ENCODE results near the gene HOXC10. TPM values are rescaled to one million over a fixed set of nuclear protein-coding genes. Genes with fewer than 3 reads are reported as not detected.

HOXC10 gene
- total RNA-seq, 2 donors from 2014 or later, result not detected

DNA sequence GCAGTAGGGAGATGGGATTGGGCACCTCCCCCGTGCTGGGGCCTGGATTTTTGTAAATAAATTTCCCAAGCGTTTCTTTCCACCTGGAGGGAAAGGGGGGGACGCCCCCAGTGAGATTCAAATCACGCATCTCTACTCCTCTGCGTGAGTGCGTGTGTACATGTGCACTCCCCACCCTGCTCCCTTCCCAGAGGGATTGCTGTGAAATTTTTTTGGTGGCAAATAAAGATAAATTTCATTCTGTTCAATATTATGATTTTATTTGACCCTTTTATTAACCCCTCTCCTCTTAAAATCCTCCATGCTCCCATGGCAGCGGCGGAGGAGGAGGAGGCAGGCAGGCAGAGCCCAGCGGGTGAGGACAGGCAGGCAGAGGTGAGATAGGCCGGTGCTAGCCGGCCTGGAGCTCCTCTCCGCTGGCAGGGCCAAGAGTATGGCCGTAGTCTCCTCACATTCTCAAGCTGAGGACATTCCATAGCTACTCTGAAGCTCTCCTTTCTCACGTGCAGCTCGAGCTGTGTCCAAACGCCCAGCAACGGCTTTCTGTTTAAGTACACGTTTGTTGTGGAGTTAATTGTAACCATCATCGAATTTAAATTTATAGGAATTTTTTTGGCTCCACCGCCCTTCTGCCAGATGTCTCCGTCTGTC, 8.6 kb upstream of the HOXC10 start:
- Mint-ChIP-seq H3K9me3 (peaks cover 16% of the 10 kb centered on the region), H3K27ac (no peak overlapping the region), H3K36me3 (ENCODE audit: low read depth) (no peaks in the 10 kb centered on the region), H3K4me3 (no peak overlapping the region), H3K4me1 (peaks cover 15% of the 10 kb centered on the region), H3K27me3 (ENCODE audit: insufficient read depth) (peaks cover 100% of the 10 kb centered on the region)
- Histone ChIP-seq H3K4me3 (ENCODE audit: low read length) (no peak overlapping the region), H3K9me3 (ENCODE audit: control insufficient read depth, low read length) (peaks cover 7% of the 10 kb centered on the region), H3K36me3 (ENCODE audit: control insufficient read depth, insufficient read depth, low read length) (no peaks in the 10 kb centered on the region), H3K4me1 (ENCODE audit: control insufficient read depth, insufficient read depth, low read length) (no peaks in the 10 kb centered on the region), H3K9ac (ENCODE audit: extremely low read depth, low read length, poor library complexity, severe bottlenecking) (no peak overlapping the region), H3K27ac (ENCODE audit: low read depth, low read length) (no peak overlapping the region), H3K27me3 (ENCODE audit: control insufficient read depth, insufficient read depth, low read length, poor library complexity, severe bottlenecking) (peaks cover 100% of the 10 kb centered on the region)
- 10 to 21% methylated on average over 2 to 21 of the region's 21 CpGs for WGBS, 2 experiments (ENCODE audit: insufficient coverage in 1 of 2, insufficient read length in 1 of 2)
- TF ChIP-seq, protein P1, sequence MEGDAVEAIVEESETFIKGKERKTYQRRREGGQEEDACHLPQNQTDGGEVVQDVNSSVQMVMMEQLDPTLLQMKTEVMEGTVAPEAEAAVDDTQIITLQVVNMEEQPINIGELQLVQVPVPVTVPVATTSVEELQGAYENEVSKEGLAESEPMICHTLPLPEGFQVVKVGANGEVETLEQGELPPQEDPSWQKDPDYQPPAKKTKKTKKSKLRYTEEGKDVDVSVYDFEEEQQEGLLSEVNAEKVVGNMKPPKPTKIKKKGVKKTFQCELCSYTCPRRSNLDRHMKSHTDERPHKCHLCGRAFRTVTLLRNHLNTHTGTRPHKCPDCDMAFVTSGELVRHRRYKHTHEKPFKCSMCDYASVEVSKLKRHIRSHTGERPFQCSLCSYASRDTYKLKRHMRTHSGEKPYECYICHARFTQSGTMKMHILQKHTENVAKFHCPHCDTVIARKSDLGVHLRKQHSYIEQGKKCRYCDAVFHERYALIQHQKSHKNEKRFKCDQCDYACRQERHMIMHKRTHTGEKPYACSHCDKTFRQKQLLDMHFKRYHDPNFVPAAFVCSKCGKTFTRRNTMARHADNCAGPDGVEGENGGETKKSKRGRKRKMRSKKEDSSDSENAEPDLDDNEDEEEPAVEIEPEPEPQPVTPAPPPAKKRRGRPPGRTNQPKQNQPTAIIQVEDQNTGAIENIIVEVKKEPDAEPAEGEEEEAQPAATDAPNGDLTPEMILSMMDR (conservative IDR thresholded peaks at IDR 0.05), result no peak
- DNase-seq, result peak; percentile 85

DNA sequence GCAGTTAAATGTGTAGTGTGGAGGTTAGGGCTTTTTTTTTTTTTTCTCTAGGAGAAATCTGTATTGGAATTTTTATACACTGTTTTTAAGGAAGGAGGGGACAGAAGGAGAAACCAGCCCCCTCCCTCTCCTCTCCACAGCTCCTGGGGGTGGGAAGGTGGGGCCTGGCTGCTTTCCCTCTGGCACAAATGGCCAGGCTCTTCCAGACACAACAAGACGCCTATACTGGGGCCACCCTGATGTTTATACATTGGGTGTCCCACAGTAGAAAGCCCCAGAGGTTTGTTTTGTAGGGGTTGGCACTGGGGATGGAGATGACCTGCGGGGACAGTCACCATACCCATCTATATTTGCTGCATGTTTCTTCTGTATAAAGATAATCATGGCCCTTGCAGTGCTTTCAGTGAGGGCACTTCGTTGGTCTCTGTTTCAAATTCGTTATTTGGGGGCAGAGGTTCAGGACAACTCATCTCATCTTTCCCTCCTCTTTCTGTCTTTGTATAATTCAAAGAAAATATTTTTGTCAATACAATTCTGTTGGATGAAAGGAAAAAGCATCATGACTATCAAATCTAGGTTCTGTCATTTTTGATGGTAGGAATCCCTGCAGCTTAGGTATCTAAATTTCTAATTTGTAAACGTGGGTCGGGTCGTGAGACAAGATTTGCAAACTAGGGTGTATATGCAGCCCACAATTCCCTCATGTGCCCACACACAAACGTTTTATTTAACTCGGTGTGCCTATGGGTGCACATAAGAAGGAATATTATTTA, 7.9 kb upstream of the HOXC10 start:
- TF ChIP-seq, protein P1 (conservative IDR thresholded peaks at IDR 0.05), result no peak
- Mint-ChIP-seq H3K4me3 (no peak overlapping the region), H3K27me3 (ENCODE audit: insufficient read depth) (peaks cover 100% of the 10 kb centered on the region), H3K9me3 (peaks cover 16% of the 10 kb centered on the region), H3K36me3 (ENCODE audit: low read depth) (no peaks in the 10 kb centered on the region), H3K4me1 (peaks cover 15% of the 10 kb centered on the region), H3K27ac (no peak overlapping the region)
- H3K4me1 ChIP-seq (ENCODE audit: control insufficient read depth, insufficient read depth, low read length), result no peaks in the 10 kb centered on the region
- DNase-seq, result no peak
- H3K9me3 ChIP-seq (ENCODE audit: control insufficient read depth, low read length), result peaks cover 7% of the 10 kb centered on the region
- no peaks in the 10 kb centered on the region for H3K36me3 ChIP-seq (ENCODE audit: control insufficient read depth, insufficient read depth, low read length)
- peaks cover 100% of the 10 kb centered on the region for H3K27me3 ChIP-seq (ENCODE audit: control insufficient read depth, insufficient read depth, low read length, poor library complexity, severe bottlenecking)
- H3K9ac ChIP-seq (ENCODE audit: extremely low read depth, low read length, poor library complexity, severe bottlenecking), result no peak overlapping the region
- no peak overlapping the region for H3K4me3 ChIP-seq (ENCODE audit: low read length)
- H3K27ac ChIP-seq (ENCODE audit: low read depth, low read length), result no peak overlapping the region
- 17 to 55% methylated on average over 2 to 8 of the region's 9 CpGs for WGBS, 2 experiments (ENCODE audit: insufficient coverage in 1 of 2, insufficient read length in 1 of 2)

DNA sequence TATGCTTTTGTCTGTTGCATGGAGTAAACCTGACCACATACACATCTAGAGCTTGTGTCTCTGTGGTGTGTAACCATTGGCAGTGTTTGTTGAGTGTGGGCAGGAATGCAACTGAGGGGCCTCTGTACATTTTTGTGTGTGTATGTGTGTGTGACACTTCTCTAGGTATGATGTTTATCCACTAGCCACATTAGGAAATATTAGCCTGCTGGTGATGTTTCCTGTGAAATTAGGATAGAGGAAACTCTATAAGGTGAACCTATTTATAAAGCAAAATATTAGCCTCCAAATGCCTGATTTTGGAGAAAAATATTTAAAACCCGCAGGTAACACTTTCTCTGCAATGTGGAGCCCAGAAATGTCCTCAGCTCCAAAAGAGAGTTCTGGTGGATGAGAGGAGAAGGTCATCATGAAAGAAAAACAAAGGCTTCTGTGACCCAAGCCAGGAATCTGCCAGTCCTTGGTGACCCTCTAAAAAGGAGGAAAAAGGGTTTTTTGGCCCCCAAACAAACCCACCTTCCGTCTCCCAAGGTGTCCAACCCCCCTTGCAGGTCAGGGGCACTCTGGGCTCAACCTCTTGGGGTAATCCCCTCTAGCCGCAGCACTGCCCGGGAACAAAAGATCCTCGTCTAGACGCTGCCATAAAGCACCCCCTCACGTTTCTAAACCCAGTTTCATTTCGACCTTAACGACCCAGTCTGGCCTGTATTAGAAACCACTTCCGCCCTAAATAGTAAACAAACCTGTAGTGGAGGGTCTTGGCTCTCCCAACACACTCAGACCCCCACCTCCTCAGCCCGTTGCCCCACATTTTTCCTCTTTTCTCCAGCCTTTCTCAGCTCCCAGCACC, 7.1 kb upstream of the HOXC10 start:
- DNase-seq, result no peak
- H3K4me1 ChIP-seq (ENCODE audit: control insufficient read depth, insufficient read depth, low read length), result no peaks in the 10 kb centered on the region
- H3K27me3 ChIP-seq (ENCODE audit: control insufficient read depth, insufficient read depth, low read length, poor library complexity, severe bottlenecking), result peaks cover 100% of the 10 kb centered on the region
- peaks cover 100% of the 10 kb centered on the region for H3K27me3 Mint-ChIP-seq (ENCODE audit: insufficient read depth)
- peaks cover 15% of the 10 kb centered on the region for H3K9me3 Mint-ChIP-seq
- TF ChIP-seq, protein P1 (conservative IDR thresholded peaks at IDR 0.05), result no peak
- H3K4me3 ChIP-seq (ENCODE audit: low read length), result no peak overlapping the region
- peaks cover 15% of the 10 kb centered on the region for H3K4me1 Mint-ChIP-seq
- no peaks in the 10 kb centered on the region for H3K36me3 Mint-ChIP-seq (ENCODE audit: low read depth)
- no peak overlapping the region for H3K9ac ChIP-seq (ENCODE audit: extremely low read depth, low read length, poor library complexity, severe bottlenecking)
- 17 to 22% methylated on average over 3 to 11 of the region's 11 CpGs for WGBS, 2 experiments (ENCODE audit: insufficient coverage in 1 of 2, insufficient read length in 1 of 2)
- H3K9me3 ChIP-seq (ENCODE audit: control insufficient read depth, low read length), result peaks cover 7% of the 10 kb centered on the region
- no peak overlapping the region for H3K27ac Mint-ChIP-seq
- no peaks in the 10 kb centered on the region for H3K36me3 ChIP-seq (ENCODE audit: control insufficient read depth, insufficient read depth, low read length)
- no peak overlapping the region for H3K4me3 Mint-ChIP-seq
- no peak overlapping the region for H3K27ac ChIP-seq (ENCODE audit: low read depth, low read length)
